HepG2 (cell line): ENCODE results near the gene VAV2. TPM values are rescaled to one million over a fixed set of nuclear protein-coding genes. Genes with fewer than 3 reads are reported as not detected.

Experiments
- AHR ChIP-seq: IDR thresholded peaks from 2 replicates; pipeline ENCODE4 v1.6.1; 2018; ENCODE audit warnings: missing genetic modification reagents, missing compliant biosample characterization
- ARID3A ChIP-seq: IDR thresholded peaks from 2 replicates; pipeline ENCODE4 v1.6.1; 2012; ENCODE audit warnings: low read depth, low read length, improper control_type of control experiment
- ARID4A ChIP-seq: sonication (generic); formaldehyde crosslinking; IDR thresholded peaks from 2 replicates; pipeline ENCODE4 v1.5.0; 2020; ENCODE audit warnings: mild to moderate bottlenecking, missing genetic modification reagents, borderline replicate concordance
- FIP1L1 ChIP-seq: fragments of 200-400 bp; formaldehyde crosslinking; IDR thresholded peaks from 2 replicates; pipeline ENCODE4 v1.6.1; 2018; ENCODE audit warnings: low read depth, mild to moderate bottlenecking, low read length, moderate library complexity, borderline replicate concordance; ENCODE audit not compliant: insufficient read depth
- GATAD1 ChIP-seq: IDR thresholded peaks from 2 replicates; pipeline ENCODE4 v1.6.1; 2016; ENCODE audit warnings: missing genetic modification reagents, missing compliant biosample characterization
- GTF3A ChIP-seq: sonication (generic); formaldehyde crosslinking; conservative IDR thresholded peaks from 2 replicates; pipeline ENCODE4 v1.4.0; 2020; ENCODE audit warnings: mild to moderate bottlenecking, missing genetic modification reagents
- HMGXB3 ChIP-seq: sonication (generic); formaldehyde crosslinking; IDR thresholded peaks from 2 replicates; pipeline ENCODE4 v1.4.0; 2020; ENCODE audit warnings: missing genetic modification reagents, borderline replicate concordance
- IKZF1 ChIP-seq: fragments of 450-650 bp; IDR thresholded peaks from 2 replicates; pipeline ENCODE4 v1.7.1; 2016
- MEF2D ChIP-seq: sonication (generic); formaldehyde crosslinking; IDR thresholded peaks from 2 replicates; pipeline ENCODE4 v1.5.1; 2020; ENCODE audit warnings: mild to moderate bottlenecking, missing genetic modification reagents
- NFIB ChIP-seq: sonication (generic); formaldehyde crosslinking; IDR thresholded peaks from 2 replicates; pipeline ENCODE4 v1.9.0; 2021; ENCODE audit warnings: missing genetic modification reagents, mild to moderate bottlenecking, borderline replicate concordance
- PRDM4 ChIP-seq: sonication (generic); formaldehyde crosslinking; IDR thresholded peaks from 2 replicates; pipeline ENCODE4 v1.9.0; 2021; ENCODE audit warnings: missing genetic modification reagents, borderline replicate concordance
- RNF2 ChIP-seq: fragments of 450-650 bp; conservative IDR thresholded peaks from 2 replicates; pipeline ENCODE4 v1.6.1; 2016; ENCODE audit warnings: low read depth
- SMAD1 ChIP-seq: sonication (generic); formaldehyde crosslinking; IDR thresholded peaks from 2 replicates; pipeline ENCODE4 v1.4.0; 2020; ENCODE audit warnings: missing genetic modification reagents, low read depth, mild to moderate bottlenecking, borderline replicate concordance
- SMYD3 ChIP-seq: sonication (generic); formaldehyde crosslinking; IDR thresholded peaks from 2 replicates; pipeline ENCODE4 v1.8.1; 2023; ENCODE audit warnings: mild to moderate bottlenecking, missing genetic modification reagents
- TCF7 ChIP-seq: sonication (generic); IDR thresholded peaks from 2 replicates; pipeline ENCODE4 v1.6.1; 2016; ENCODE audit warnings: antibody characterized with exemption, low read depth
- polyA plus RNA-seq, 8 experiments: library from polyadenylated mRNA; depleted of rRNA in 3 of 8; stranded (reverse) in 7 of 8; unstranded in 1 of 8; fragments of >200 nt; fragmentation: Illumina TruSeq in 4 of 8; extraction: Trizol in 4 of 8; gene quantifications; 2 replicates each; pipeline versions ENCODE4 v1.2.1 to v1.2.3, GENCODE V29; 2011 to 2016; ENCODE audit warnings: low read depth in 4 of 8, missing spikeins in 1 of 8, mixed read lengths in 1 of 8; ENCODE audit not compliant: insufficient read depth in 1 of 8
- total RNA-seq, 5 experiments: library from RNA; depleted of rRNA; stranded (reverse); fragments of >200 nt; fragmentation: Illumina TruSeq; extraction: Trizol; gene quantifications; 2 replicates each; pipeline ENCODE4 v1.2.3, GENCODE V29; 2016; ENCODE audit warnings: low read depth in 1 of 5

VAV2 gene
- total and polyA plus RNA-seq, 2 of the 13 experiments (the other 11 are each of a cell fraction or from before 2014, with no cell fraction given): 22.5 to 22.9 TPM

- TF ChIP-seq ARID4A (CRISPR knock-in tag): peak; percentile 95
- no peak for TF ChIP-seq GTF3A
- no peak for TF ChIP-seq PRDM4 (CRISPR knock-in tag)
- TF ChIP-seq FIP1L1: no peak
- TF ChIP-seq HMGXB3 (CRISPR knock-in tag): peak; percentile 57; the same call in 1 of the 2 replicates
- no peak for TF ChIP-seq IKZF1
- no peak for TF ChIP-seq SMYD3
- TF ChIP-seq TCF7: no peak
- TF ChIP-seq GATAD1: peak; percentile 69; the same call in 1 of the 2 replicates
- TF ChIP-seq NFIB (CRISPR knock-in tag): no peak
- TF ChIP-seq RNF2: no peak
- TF ChIP-seq AHR (CRISPR knock-in tag): no peak
- no peak for TF ChIP-seq ARID3A
- 0 out of 2 replicates have a peak, but pooled peaks have one; percentile 26 for TF ChIP-seq SMAD1
- no peak for TF ChIP-seq MEF2D (CRISPR knock-in tag)
These were observed 1.5 kb downstream of the VAV2 start (continued) for GRCh38 chr9:133990366-133991213.
